ENCODE measurements around the gene ERI3.
"Not testable (repeated sequence)": the region's sequence is repeated elsewhere in the genome, so short reads cannot be mapped to it uniquely, and the experiment has no call there.

- not testable (repeated sequence) for TF ChIP-seq CTCF (conservative IDR thresholded peaks at IDR 0.05; ENCODE audit: low read depth, low read length); POLR2A (IDR thresholded peaks at IDR 0.05; ENCODE audit: low read depth, low read length); MAFK (IDR thresholded peaks at IDR 0.05; ENCODE audit: low read depth, low read length); SMC3 (IDR thresholded peaks at IDR 0.05; ENCODE audit: low read depth, low read length); BHLHE40 (IDR thresholded peaks at IDR 0.05; ENCODE audit: low read depth, low read length); ELK1 (IDR thresholded peaks at IDR 0.05; ENCODE audit: borderline replicate concordance, low read depth, low read length); FOS (IDR thresholded peaks at IDR 0.05; ENCODE audit: low read depth, low read length); RFX5 (IDR thresholded peaks at IDR 0.05; ENCODE audit: low read depth, low read length); MXI1 (IDR thresholded peaks at IDR 0.05; ENCODE audit: borderline replicate concordance, low read depth, low read length); RCOR1 (IDR thresholded peaks at IDR 0.05; ENCODE audit: insufficient replicate concordance, low read length); NFE2L2 (IDR thresholded peaks at IDR 0.05; ENCODE audit: low read depth, low read length); CEBPB (IDR thresholded peaks at IDR 0.05; ENCODE audit: low read depth, low read length); RAD21 (IDR thresholded peaks at IDR 0.05; ENCODE audit: low read length)
- TF ChIP-seq, protein P1, sequence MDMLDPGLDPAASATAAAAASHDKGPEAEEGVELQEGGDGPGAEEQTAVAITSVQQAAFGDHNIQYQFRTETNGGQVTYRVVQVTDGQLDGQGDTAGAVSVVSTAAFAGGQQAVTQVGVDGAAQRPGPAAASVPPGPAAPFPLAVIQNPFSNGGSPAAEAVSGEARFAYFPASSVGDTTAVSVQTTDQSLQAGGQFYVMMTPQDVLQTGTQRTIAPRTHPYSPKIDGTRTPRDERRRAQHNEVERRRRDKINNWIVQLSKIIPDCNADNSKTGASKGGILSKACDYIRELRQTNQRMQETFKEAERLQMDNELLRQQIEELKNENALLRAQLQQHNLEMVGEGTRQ (IDR thresholded peaks at IDR 0.05; ENCODE audit: low read depth, low read length), result not testable (repeated sequence)
Observed at GRCh38 chr1:44206545-44206944, 148.5 kb downstream of the ERI3 start.

All from IMR-90 (cell line).